Chondrocyte (in vitro differentiated cells): ENCODE results near the gene LHFPL5. TPM values are rescaled to one million over a fixed set of nuclear protein-coding genes. Genes with fewer than 3 reads are reported as not detected.

Source experiments
- DNase-seq: peaks from one replicate; pipeline ENCODE4 v3.0.0; 2021; ENCODE audit warnings: mixed read lengths, low spot score
- H3K27ac Mint-ChIP-seq: one replicate; pipeline ENCODE4 v1.8.0; 2021; ENCODE audit warnings: mild to moderate bottlenecking, moderate library complexity, mixed read lengths; ENCODE audit not compliant: unreplicated experiment
- H3K27me3 Mint-ChIP-seq: 2 replicates; pipeline ENCODE4 v1.8.0; 2021; ENCODE audit warnings: low read depth, mixed read lengths
- H3K36me3 Mint-ChIP-seq: 2 replicates; pipeline ENCODE4 v1.8.0; 2021; ENCODE audit warnings: low read depth, mixed read lengths
- H3K4me1 Mint-ChIP-seq: 2 replicates; pipeline ENCODE4 v1.8.0; 2021; ENCODE audit warnings: low read depth, mild to moderate bottlenecking, mixed read lengths
- H3K4me3 Mint-ChIP-seq: one replicate; pipeline ENCODE4 v1.8.0; 2021; ENCODE audit warnings: mild to moderate bottlenecking, moderate library complexity, mixed read lengths; ENCODE audit not compliant: unreplicated experiment
- H3K9me3 Mint-ChIP-seq: 2 replicates; pipeline ENCODE4 v1.8.0; 2021; ENCODE audit warnings: low read depth, mixed read lengths
- CTCF ChIP-seq: fragments of 200-600 bp; sonication (generic); IDR thresholded peaks from 2 replicates; pipeline ENCODE4 v1.5.0; 2021; ENCODE audit warnings: antibody characterized with exemption, mild to moderate bottlenecking, moderate library complexity
- total RNA-seq: library from RNA; stranded (reverse); gene quantifications from 3 replicates; pipeline ENCODE4 v1.2.1, GENCODE V29; 2021

Gene LHFPL5
- total RNA-seq, 1 donor from 2014 or later: not detected

- Mint-ChIP-seq H3K27ac (no peak overlapping the region), H3K4me3 (no peak overlapping the region), H3K9me3 (peaks cover 5% of the 10 kb centered on the region), H3K27me3 (no peaks in the 10 kb centered on the region), H3K36me3 (peaks cover 14% of the 10 kb centered on the region), H3K4me1 (peaks cover 6% of the 10 kb centered on the region)
- DNase-seq: no peak
- TF ChIP-seq CTCF: no peak
Measured at GRCh38 chr6:35833536-35833935, 28.4 kb downstream of the LHFPL5 start.

- H3K27ac Mint-ChIP-seq: no peak overlapping the region
- no peaks in the 10 kb centered on the region for H3K9me3 Mint-ChIP-seq
- no peak for TF ChIP-seq CTCF
- H3K4me1 Mint-ChIP-seq: peaks cover 6% of the 10 kb centered on the region
- peaks cover 18% of the 10 kb centered on the region for H3K36me3 Mint-ChIP-seq
- no peak overlapping the region for H3K4me3 Mint-ChIP-seq
- no peak for DNase-seq
- H3K27me3 Mint-ChIP-seq: no peaks in the 10 kb centered on the region
Measured at GRCh38 chr6:35839019-35839418, 33.9 kb downstream of the LHFPL5 start.

GRCh38 chr6:35842381-35842780 is 37.2 kb downstream of the LHFPL5 start:
- Mint-ChIP-seq H3K36me3 (peaks cover 14% of the 10 kb centered on the region), H3K4me1 (no peaks in the 10 kb centered on the region), H3K9me3 (no peaks in the 10 kb centered on the region), H3K27ac (no peak overlapping the region), H3K4me3 (no peak overlapping the region), H3K27me3 (no peaks in the 10 kb centered on the region)
- no peak for DNase-seq
- TF ChIP-seq CTCF: no peak

- no peak for TF ChIP-seq CTCF
- peaks cover 15% of the 10 kb centered on the region for H3K36me3 Mint-ChIP-seq
- no peaks in the 10 kb centered on the region for H3K4me1 Mint-ChIP-seq
- H3K4me3 Mint-ChIP-seq: no peak overlapping the region
- DNase-seq: no peak
- no peaks in the 10 kb centered on the region for H3K27me3 Mint-ChIP-seq
- H3K27ac Mint-ChIP-seq: no peak overlapping the region
- H3K9me3 Mint-ChIP-seq: peaks cover 7% of the 10 kb centered on the region
Measured at GRCh38 chr6:35844290-35844689, 39.1 kb downstream of the LHFPL5 start.

GRCh38 chr6:35850208-35850607 is 45.1 kb downstream of the LHFPL5 start:
- no peak overlapping the region for H3K27ac Mint-ChIP-seq
- H3K36me3 Mint-ChIP-seq: peaks cover 20% of the 10 kb centered on the region
- no peaks in the 10 kb centered on the region for H3K27me3 Mint-ChIP-seq
- no peaks in the 10 kb centered on the region for H3K4me1 Mint-ChIP-seq
- H3K9me3 Mint-ChIP-seq: peaks cover 7% of the 10 kb centered on the region
- no peak for DNase-seq
- no peak overlapping the region for H3K4me3 Mint-ChIP-seq
- TF ChIP-seq CTCF: no peak
